Right kidney (tissue), 1 donor: Measurements from ENCODE around the gene TMPRSS12.
A peak's percentile ranks its signal among the peaks of the same experiment; 100 is the strongest.
"Not testable (repeated sequence)": the region's sequence is repeated elsewhere in the genome, so short reads cannot be mapped to it uniquely, and the experiment has no call there.

Experiments
- DNase-seq: peaks from one replicate; pipeline ENCODE4 v3.0.0-alpha.2; 2016

TMPRSS12 gene

DNA sequence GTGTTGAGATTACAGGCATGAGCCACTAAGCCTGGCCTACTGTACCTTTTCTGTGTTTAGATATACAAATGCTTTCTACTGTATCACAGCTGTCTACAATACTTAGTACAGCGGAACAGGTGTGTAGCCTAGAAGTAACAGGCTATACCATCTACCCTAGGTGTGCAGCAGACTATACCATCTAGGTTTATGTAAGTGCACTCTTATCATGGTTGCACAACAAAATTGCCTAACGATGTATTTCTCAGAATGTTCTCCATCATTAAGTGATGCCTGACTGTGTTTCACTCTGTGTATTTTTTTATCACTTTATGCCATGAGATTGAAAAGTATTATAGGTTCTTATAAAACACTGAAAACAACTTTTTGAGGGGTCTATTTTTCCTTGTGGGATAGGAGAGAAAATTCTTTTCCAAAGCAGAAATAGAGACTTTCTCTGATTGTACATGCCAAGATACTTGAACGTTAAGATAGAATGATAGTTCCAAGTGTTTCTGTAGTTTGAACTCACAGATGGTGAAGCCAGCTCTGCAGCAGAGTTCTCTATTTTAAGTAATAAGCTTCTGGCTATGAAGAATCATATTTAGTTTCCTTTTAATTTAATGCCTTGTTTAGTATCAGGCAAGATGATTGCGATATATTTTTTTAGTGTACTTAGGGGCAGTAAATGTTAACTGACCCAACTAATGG, 17.0 kb downstream of the TMPRSS12 start:
- no peak for DNase-seq

GRCh38 chr12:50862316-50862715, 19.6 kb downstream of the TMPRSS12 start:
- no peak for DNase-seq

DNA sequence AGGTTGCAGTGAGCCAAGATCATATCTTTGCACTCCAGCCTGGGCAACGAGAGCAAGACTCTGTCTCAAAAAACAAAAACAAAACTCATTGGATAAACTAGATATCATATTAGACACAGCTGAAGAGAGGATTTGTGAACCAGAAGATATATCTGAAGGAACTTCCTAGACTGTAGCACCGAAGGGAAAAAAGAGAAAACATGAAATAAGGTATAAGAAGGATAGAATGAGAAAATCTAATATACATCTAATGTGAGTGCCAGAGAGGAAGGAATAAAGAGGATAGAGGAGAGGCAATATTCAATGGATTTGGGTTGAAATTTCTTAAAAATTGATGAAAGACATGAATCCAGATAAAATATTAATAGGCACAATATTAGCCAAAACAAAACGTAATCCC, 22.5 kb downstream of the TMPRSS12 start:
- no peak for DNase-seq

DNA sequence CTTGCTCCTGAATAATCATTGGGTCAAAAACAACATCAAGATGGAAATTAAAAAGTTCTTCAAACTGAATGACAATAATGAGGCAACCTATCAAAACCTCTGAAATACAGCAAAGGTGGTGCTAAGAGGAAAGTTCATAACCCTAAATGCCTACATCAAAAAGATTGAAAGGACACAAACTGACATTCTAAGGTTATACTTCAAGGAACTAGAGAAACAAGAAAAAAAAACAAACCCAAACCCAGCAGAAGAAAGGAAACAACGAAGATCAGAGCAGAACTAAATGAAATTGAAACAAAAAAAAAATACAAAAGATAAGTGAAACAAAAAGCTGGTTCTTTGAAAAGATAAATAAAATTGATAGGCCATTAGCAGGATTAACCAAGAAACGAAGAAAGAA, 26.2 kb downstream of the TMPRSS12 start:
- not testable (repeated sequence) for DNase-seq

- DNase-seq, result no peak
Observed at GRCh38 chr12:50882563-50882962, 39.8 kb downstream of the TMPRSS12 start.

DNA sequence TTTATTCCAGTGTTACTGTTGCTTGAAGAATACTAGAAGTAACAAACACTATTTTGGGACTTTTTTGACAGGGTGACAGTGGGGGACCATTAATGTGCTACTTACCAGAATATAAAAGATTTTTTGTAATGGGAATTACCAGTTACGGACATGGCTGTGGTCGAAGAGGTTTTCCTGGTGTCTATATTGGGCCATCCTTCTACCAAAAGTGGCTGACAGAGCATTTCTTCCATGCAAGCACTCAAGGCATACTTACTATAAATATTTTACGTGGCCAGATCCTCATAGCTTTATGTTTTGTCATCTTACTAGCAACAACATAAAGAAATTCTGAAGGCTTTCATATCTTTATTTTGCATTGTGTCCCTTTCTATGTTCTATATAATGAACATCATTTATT, 44.5 kb downstream of the TMPRSS12 start:
- no peak for DNase-seq

DNA sequence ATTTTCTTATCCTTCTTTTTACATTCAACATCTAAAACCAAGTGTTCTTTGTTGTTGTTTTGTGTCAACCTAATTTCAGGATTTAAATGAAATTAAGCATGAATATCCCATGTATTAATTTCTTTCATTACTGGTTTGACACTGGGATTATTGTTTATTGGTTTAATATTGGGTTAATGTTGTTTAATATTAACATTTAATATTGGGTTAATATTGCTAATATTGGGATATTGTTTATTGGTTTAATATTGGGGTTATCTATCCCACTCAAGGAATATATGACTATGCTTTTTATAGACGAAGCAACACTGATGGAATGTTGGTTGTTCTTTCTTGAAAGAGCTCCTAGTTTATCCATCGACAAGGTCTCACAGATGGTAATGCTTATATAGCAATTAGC, 45.9 kb downstream of the TMPRSS12 start:
- no peak for DNase-seq

DNA sequence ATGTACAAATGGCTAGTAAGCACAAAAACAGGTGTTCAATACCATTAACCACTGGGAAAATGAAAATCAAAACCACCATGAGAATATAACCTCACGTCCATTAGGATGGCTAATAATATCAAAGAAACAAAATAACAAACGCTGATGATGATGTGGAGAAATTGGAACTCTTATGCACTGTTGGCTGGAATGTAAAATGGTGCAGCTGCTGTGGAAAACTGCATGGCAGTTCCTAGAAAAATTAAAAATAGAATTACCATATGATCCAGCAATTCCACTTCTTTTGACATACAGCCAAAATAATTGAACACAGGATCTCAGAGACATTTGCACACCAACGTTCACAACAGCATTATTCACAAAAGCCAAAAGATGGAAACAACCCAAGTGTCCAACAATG, 51.5 kb downstream of the TMPRSS12 start:
- DNase-seq, result no peak

GRCh38 chr12:50901685-50902113, 59.0 kb downstream of the TMPRSS12 start:
- DNase-seq, result no peak

- not testable (repeated sequence) for DNase-seq
Observed at GRCh38 chr12:50908479-50908878, 65.8 kb downstream of the TMPRSS12 start.

DNA sequence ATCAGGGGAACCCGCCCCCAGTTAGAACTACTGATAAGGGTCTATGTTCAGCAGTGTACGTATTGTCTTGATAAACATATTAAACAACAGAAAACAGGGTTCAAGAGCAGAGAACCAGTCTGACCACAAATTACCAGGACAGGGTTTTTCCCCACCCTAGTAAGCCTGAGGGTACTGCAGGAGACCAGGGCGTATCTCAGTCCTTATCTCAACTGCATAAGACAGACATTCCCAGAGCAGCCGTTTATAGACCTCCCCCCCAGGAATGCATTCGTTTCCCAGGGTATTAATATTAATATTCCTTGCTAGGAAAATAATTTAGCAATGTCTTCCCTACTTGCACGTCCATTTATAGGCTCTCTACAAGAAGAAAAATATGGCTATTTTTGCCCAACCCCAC, 69.6 kb downstream of the TMPRSS12 start:
- not testable (repeated sequence) for DNase-seq

- no peak for DNase-seq
Observed at GRCh38 chr12:50913224-50913623, 70.5 kb downstream of the TMPRSS12 start.

DNA sequence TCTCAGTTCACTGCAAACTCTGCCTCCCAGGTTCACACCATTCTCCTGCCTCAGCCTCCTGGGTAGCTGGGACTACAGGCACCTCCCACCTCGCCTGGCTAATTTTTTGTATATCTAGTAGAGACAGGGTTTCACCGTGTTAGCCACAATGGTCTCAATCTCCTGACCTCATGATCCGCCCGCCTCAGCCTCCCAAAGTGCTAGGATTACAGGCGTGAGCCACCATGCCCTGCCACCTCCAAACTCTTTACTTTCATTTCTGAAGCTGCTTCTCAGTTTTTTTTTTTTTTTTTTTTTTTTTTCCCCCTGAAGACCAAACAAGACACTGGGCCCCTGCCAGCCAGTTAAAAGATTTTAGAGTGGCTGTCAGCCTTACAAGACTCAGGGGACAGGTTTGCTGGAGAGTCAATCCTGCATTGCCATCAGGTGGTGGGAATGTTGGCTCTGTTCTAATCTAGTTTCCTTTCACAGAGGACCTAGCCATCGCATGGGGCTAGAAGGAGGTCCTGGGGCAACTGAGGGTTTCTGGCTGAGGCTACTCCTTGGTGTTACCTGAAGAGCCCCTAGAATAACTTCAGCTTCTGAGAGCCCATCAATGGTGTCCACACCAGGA, 72.3 kb downstream of the TMPRSS12 start:
- no peak for DNase-seq

DNA sequence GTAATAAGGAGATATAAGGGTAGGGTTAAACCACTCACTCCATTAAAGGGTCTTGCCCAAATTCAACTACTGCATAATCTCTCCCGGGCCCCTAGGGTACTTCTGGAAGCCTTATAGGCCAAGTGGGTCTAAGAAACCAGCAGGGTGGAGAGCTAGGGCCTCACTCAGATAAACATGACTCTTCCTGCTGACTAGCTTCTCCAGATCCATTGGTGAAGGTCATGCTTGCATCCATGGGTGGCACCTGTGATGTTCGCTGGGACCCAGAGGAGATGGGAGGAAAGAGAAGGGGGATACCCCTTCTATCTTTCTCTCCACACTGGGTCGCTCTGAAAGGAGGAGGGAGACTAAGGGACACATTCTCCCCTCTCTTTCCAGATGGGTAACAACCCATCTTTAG, 73.6 kb downstream of the TMPRSS12 start:
- DNase-seq, result no peak

DNA sequence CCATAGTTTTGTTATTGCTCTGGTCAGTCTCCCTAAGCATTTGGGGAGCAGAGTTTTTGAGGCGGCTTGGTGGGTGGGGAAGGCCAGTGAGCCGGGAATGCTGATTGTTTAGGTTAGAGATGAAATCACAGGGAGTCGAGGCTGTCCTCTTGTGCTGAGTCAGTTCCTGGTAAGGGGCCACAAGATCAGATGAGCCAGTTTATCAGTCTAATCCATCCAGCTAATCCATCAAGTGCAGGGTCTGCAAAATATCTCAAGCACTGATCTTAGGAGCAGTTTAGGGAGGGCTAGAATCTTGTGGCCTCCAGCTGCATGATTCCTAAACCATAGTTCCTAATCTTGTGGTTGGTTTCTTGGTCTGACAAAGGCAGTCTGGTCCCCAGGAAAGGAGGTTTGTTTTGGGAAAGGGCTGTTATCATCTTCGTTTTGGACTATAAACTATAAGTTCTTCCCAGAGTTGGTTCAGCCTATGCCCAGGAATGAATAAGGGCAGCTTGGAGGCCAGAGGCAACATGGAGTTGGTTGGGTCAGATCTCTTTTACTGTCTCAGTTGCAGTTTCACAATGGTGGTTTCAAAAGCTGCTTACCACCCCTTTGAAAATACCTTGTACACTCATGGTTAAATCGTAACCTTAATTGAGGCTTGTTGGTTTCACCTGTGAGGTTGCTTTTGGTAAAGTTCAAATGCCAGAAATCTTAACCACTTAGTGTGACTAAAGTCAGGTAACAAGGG, 76.0 kb downstream of the TMPRSS12 start:
- DNase-seq, result no peak

DNA sequence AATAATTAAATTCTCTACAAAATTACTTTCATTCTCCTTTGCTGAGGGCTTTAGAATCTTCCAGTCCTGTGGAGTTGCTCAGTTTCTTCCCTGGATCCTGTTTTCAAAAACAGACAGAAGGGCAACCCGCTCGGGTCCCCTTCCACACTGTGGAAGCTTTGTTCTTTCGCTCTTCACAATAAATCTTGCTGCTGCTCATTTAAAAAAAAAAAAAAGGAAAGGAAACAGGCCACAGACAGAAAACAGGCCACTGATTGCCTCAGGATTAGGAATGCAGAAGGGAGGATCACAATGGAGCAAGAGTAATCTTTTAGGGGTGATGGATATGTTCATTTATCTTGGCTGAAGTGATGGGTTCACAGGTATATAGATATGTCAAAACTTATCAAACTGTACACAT, 80.1 kb downstream of the TMPRSS12 start:
- peak; percentile 20 for DNase-seq

GRCh38 chr12:50923361-50924130, 80.8 kb downstream of the TMPRSS12 start:
- peak; percentile 10 for DNase-seq

DNA sequence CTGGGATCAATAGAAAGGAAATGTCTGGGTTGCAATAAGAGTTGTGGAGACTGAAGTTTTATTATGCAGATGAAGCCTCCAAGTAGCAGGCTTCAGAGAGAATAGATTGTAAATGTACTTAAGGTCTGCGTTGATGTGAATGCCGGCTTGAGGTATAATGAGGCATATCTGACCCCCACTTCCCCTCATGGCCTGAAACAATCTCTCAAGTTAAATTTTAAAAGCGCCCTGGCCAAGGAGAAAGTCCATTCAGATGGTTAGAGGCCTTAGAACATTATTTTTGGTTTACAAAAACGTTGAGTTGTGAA, 81.4 kb downstream of the TMPRSS12 start:
- no peak for DNase-seq

- DNase-seq, result peak; percentile 79
Observed at GRCh38 chr12:50924439-50925341, 82.0 kb downstream of the TMPRSS12 start.

GRCh38 chr12:50925342-50925651, 82.6 kb downstream of the TMPRSS12 start:
- no peak for DNase-seq

- no peak for DNase-seq
Observed at GRCh38 chr12:50925920-50926319, 83.2 kb downstream of the TMPRSS12 start.

DNA sequence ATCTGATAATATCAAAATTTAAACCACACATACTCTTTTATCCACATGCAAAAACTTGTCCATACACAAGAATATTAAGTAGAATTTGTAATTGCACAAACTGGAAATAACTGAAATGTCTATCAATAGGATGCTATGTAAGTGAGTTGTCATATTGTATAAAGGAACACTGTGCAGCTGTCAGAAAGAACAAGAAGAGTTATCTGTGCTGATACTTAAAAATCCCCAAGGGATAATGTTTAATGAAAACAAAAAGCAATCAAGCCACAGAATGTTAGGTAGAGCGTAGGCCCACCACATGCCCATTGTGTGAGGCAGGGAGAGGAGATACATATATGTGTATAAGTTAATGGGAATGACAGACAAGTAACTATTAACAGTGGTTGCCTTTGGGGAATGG, 83.7 kb downstream of the TMPRSS12 start:
- DNase-seq, result no peak
